A673 (cell line): ENCODE results near the gene GPNMB.

Source experiments
- CTCF ChIP-seq: fragments of 300-800, 200-600 bp; sonication (generic); conservative IDR thresholded peaks from 2 replicates; pipeline ENCODE4 v1.5.1; 2017; ENCODE audit warnings: low read depth, mild to moderate bottlenecking, antibody characterized with exemption, low read length, moderate library complexity, mixed read lengths
- EZH2 ChIP-seq: fragments of 200-600 bp; sonication (generic); IDR thresholded peaks from 2 replicates; pipeline ENCODE4 v1.6.1; 2017; ENCODE audit warnings: borderline replicate concordance, low read depth, mild to moderate bottlenecking, mixed read lengths, antibody characterized with exemption, low read length; ENCODE audit not compliant: poor library complexity, severe bottlenecking

GRCh38 chr7:23232966-23233365, 13.6 kb upstream of the GPNMB start:
- TF ChIP-seq CTCF (no peak), EZH2 (no peak)
